Ramos (cell line): Measurements from ENCODE around the gene SLC26A3.

Experiments used
- in situ Hi-C: fragments of 300-500 bp; cut with MboI; formaldehyde crosslinking; loops from one replicate; pipeline ENCODE4 v1.14.3; 2022; ENCODE audit warnings: low sequenced_read_pairs; ENCODE audit not compliant: unreplicated experiment

Gene SLC26A3

GRCh38 chr7:107818622-107819021 lies 15.6 kb upstream of the SLC26A3 start:
- in situ Hi-C loops = no loop called here

- in situ Hi-C loops = no loop called here
These were observed 13.1 kb upstream of the SLC26A3 start for GRCh38 chr7:107816011-107816566.

GRCh38 chr7:107815254-107815882 lies 12.3 kb upstream of the SLC26A3 start:
- in situ Hi-C loops = no loop called here

- in situ Hi-C loops = no loop called here
These were observed 10.5 kb upstream of the SLC26A3 start for GRCh38 chr7:107813524-107813923.

GRCh38 chr7:107811934-107812333 lies 8.9 kb upstream of the SLC26A3 start:
- in situ Hi-C loops = no loop called here

- in situ Hi-C loops = no loop called here
These were observed 7.6 kb upstream of the SLC26A3 start for GRCh38 chr7:107810626-107811025.

GRCh38 chr7:107809179-107809578 lies 6.2 kb upstream of the SLC26A3 start:
- in situ Hi-C loops = no loop called here

- in situ Hi-C loops = no loop called here
These were observed 3.3 kb downstream of the SLC26A3 start for GRCh38 chr7:107799647-107800264.

- in situ Hi-C loops = no loop called here
These were observed 10.7 kb downstream of the SLC26A3 start for GRCh38 chr7:107792364-107792763.

GRCh38 chr7:107789647-107790046 lies 13.4 kb downstream of the SLC26A3 start:
- in situ Hi-C loops = no loop called here

- in situ Hi-C loops = no loop called here
These were observed 14.4 kb downstream of the SLC26A3 start for GRCh38 chr7:107788662-107789061.

- in situ Hi-C loops = no loop called here
These were observed 14.8 kb downstream of the SLC26A3 start for GRCh38 chr7:107788216-107788615.

GRCh38 chr7:107785926-107786325 lies 17.1 kb downstream of the SLC26A3 start:
- in situ Hi-C loops = no loop called here

GRCh38 chr7:107785170-107785569 lies 17.9 kb downstream of the SLC26A3 start:
- in situ Hi-C loops = no loop called here

GRCh38 chr7:107783648-107784047 lies 19.4 kb downstream of the SLC26A3 start:
- in situ Hi-C loops = no loop called here

GRCh38 chr7:107782374-107782773 lies 20.6 kb downstream of the SLC26A3 start:
- in situ Hi-C loops = no loop called here

GRCh38 chr7:107779647-107780099 lies 23.4 kb downstream of the SLC26A3 start:
- in situ Hi-C loops = no loop called here

- in situ Hi-C loops = no loop called here
These were observed 24.7 kb downstream of the SLC26A3 start for GRCh38 chr7:107778283-107778682.

- in situ Hi-C loops = no loop called here
These were observed 25.3 kb downstream of the SLC26A3 start for GRCh38 chr7:107777702-107778101.

GRCh38 chr7:107773027-107773426 lies 30.0 kb downstream of the SLC26A3 start:
- in situ Hi-C loops = no loop called here

- in situ Hi-C loops = no loop called here
These were observed 34.8 kb downstream of the SLC26A3 start for GRCh38 chr7:107768263-107768662.

GRCh38 chr7:107767391-107767790 lies 35.6 kb downstream of the SLC26A3 start:
- in situ Hi-C loops = no loop called here
